ENCODE data around the gene CACNA1C. TPM values are rescaled to one million over a fixed set of nuclear protein-coding genes. Genes with fewer than 3 reads are reported as not detected.
A peak's percentile ranks its signal among the peaks of the same experiment; 100 is the strongest.

Gene CACNA1C
- total and polyA plus RNA-seq, 8 donors = 0.31 to 55.8 (median 7.2) TPM

GRCh38 chr12:2097617-2098016 lies 44.8 kb downstream of the CACNA1C start:
- no peaks in the 10 kb centered on the region for H3K9me3 ChIP-seq
- intact Hi-C loops (cut with DNase I; ENCODE audit: low total_unique reads) = no loop called here
- WGBS, 5 donors = 65 to 84% (median 71%) methylated on average over 7 of the region's 7 CpGs
- DNase-seq = no peak
- H3K4me3 ChIP-seq = no peak overlapping the region
- H3K27ac ChIP-seq = peak overlapping the region in 1 of 5 donors; percentile 58
- H3K27me3 ChIP-seq = no peaks in the 10 kb centered on the region
- H3K4me1 ChIP-seq = peaks cover 0 to 60% (median 18%) of the 10 kb centered on the region in 4 donors
- TF ChIP-seq POLR2AphosphoS5 (IDR thresholded peaks at IDR 0.05) = no peak
- TF ChIP-seq POLR2A (IDR thresholded peaks at IDR 0.05) = no peak
- no peak for TF ChIP-seq EP300 (IDR thresholded peaks at IDR 0.05)
- no peak for TF ChIP-seq CTCF (IDR thresholded peaks at IDR 0.05)
- no peaks in the 10 kb centered on the region for H3K36me3 ChIP-seq

GRCh38 chr12:2098852-2099251 lies 46.1 kb downstream of the CACNA1C start:
- intact Hi-C loops (cut with DNase I; ENCODE audit: low total_unique reads) = no loop called here
- Histone ChIP-seq H3K36me3 (no peaks in the 10 kb centered on the region), H3K4me3 (no peak overlapping the region), H3K27me3 (no peaks in the 10 kb centered on the region), H3K9me3 (no peaks in the 10 kb centered on the region), H3K27ac (peak overlapping the region in 1 of 5 donors; percentile 58), H3K4me1 (peaks cover 0 to 48% (median 12%) of the 10 kb centered on the region in 4 donors)
- no peak for DNase-seq
- no peak for TF ChIP-seq POLR2A (IDR thresholded peaks at IDR 0.05)
- TF ChIP-seq EP300 (IDR thresholded peaks at IDR 0.05) = no peak
- TF ChIP-seq CTCF (IDR thresholded peaks at IDR 0.05) = no peak
- TF ChIP-seq POLR2AphosphoS5 (IDR thresholded peaks at IDR 0.05) = no peak
- 77 to 86% (median 83%) methylated on average over 11 of the region's 11 CpGs for WGBS, 5 donors

- TF ChIP-seq EP300 (IDR thresholded peaks at IDR 0.05) = no peak
- no peak for TF ChIP-seq CTCF (IDR thresholded peaks at IDR 0.05)
- no peak for TF ChIP-seq POLR2A (IDR thresholded peaks at IDR 0.05)
- TF ChIP-seq POLR2AphosphoS5 (IDR thresholded peaks at IDR 0.05) = no peak
- WGBS, 5 donors = 61 to 94% (median 81%) methylated on average over 4 of the region's 4 CpGs
- no peaks in the 10 kb centered on the region for H3K36me3 ChIP-seq
- H3K27me3 ChIP-seq = no peaks in the 10 kb centered on the region
- peaks cover 0 to 40% (median 5%) of the 10 kb centered on the region in 4 donors for H3K4me1 ChIP-seq
- peak overlapping the region in 1 of 5 donors; percentile 58 for H3K27ac ChIP-seq
- no peak for DNase-seq
- no peaks in the 10 kb centered on the region for H3K9me3 ChIP-seq
- H3K4me3 ChIP-seq = no peak overlapping the region
- intact Hi-C loops (cut with DNase I; ENCODE audit: low total_unique reads) = no loop called here
These were observed 46.8 kb downstream of the CACNA1C start for GRCh38 chr12:2099595-2099994.

GRCh38 chr12:2101359-2101758 lies 48.6 kb downstream of the CACNA1C start:
- Histone ChIP-seq H3K4me3 (no peak overlapping the region), H3K36me3 (no peaks in the 10 kb centered on the region), H3K27ac (peak overlapping the region in 1 of 5 donors; percentile 50), H3K4me1 (peaks cover 0 to 23% (median 0%) of the 10 kb centered on the region in 4 donors), H3K9me3 (no peaks in the 10 kb centered on the region), H3K27me3 (no peaks in the 10 kb centered on the region)
- TF ChIP-seq EP300 (IDR thresholded peaks at IDR 0.05) (no peak), POLR2A (IDR thresholded peaks at IDR 0.05) (no peak), CTCF (IDR thresholded peaks at IDR 0.05) (no peak), POLR2AphosphoS5 (IDR thresholded peaks at IDR 0.05) (no peak)
- WGBS, 5 donors = 63 to 88% (median 64%) methylated on average over 5 to 16 of the region's 16 CpGs
- intact Hi-C loops (cut with DNase I; ENCODE audit: low total_unique reads) = no loop called here
- DNase-seq = no peak
